ENCODE results near the gene LRPAP1.
"Not testable (repeated sequence)": the region's sequence is repeated elsewhere in the genome, so short reads cannot be mapped to it uniquely, and the experiment has no call there.

LRPAP1 gene, protein sequence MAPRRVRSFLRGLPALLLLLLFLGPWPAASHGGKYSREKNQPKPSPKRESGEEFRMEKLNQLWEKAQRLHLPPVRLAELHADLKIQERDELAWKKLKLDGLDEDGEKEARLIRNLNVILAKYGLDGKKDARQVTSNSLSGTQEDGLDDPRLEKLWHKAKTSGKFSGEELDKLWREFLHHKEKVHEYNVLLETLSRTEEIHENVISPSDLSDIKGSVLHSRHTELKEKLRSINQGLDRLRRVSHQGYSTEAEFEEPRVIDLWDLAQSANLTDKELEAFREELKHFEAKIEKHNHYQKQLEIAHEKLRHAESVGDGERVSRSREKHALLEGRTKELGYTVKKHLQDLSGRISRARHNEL

DNA sequence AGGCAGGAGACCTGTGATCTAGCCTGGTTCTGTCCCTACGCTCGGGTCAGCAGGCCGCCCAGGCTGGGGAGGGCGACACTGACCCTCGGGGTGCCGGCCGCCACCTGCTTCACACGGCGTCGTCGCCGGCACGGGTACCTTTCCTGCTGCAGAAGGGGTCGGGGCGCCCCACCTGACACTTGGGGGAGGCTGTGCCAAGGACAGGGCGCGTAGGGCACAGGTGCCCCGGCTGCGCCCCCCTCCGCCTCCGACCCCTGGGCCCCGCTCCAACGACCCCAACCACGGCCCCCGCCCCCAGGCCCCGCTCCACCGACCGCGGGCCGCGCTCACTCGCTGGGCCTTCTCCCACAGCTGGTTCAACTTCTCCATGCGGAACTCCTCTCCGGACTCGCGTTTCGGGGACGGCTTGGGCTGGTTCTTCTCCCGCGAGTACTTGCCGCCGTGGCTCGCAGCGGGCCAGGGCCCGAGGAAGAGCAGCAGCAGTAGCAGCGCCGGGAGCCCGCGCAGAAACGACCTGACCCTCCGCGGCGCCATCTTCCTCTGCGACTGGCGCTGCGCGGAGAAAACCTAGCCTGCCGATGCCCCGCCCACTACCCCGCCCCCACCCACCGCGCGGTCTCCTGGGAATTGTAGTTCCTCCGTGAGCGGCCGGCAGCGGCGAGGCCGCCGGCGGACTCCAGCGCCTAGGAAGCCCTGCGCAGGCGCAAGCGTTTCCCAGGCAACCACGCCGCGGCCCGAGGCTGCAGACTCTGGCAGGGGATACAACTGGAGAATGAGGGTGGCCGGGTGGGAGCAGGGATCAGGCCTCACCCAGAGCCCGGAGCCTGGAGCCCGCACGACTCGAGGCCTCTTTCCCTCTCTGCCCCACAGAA lies at the start of gene LRPAP1:
LRPAP1 (minus strand) TSS at position 544 of the 872 bp plus-strand sequence; CDS start at position 534, 10 bp downstream.
- DNase-seq, result peak; percentile 79

DNA sequence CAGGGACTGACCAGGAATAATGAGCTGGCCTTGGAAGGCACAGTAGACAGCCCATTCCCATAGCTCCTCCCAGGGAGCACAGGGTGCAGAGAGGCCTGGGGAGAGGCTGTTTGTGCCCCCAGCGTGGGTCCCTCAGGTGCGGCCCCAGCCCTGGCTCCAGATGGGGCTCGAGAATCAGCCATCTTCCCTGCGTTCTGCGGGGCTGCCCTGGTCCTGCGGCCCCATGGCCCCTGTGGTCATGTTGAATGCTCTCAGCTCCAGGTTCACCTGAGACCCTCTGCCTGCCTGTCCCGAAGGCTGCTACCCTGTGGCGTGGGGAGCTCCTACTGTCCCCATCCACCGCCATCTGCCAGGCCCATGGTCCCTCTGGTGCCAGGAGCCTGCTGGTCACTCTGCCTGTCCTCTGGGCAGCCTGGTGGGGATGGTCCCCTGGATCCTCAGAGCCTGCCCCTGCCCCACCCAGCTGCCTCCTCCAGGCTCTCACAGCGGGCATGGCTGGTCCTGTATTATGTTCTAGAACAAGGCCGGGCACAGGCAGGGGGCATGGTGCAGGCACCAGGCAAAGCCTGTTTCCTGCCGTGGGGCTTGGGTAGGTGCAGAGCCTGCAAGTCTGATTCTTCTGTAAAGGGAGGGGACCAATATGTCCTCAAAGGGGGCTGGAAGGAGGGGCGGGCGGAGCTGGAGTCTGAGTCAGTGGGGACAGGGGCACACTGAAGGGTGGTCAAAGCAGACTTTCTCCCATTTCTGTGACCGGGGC lies 49.3 kb upstream of the LRPAP1 start:
- DNase-seq, result not testable (repeated sequence)

DNA sequence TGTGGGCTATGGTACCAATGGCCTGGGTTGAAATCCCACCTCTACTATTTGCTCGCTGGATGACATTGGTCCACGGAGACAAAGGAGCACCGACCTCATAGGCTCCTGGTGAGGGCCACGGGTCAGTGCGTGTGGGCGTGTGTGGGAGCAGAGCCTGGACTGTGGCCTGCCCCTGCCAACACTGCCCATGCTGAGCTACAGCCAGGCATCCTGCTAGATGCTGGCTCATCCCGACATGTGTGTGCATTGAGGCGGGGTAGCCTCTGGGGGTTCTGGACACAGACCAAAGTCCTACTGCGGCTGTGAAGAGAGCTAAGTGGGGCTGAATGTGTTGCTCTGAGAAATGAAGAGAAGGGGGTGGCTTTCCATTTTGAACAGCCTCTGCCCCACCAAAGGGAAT lies 48.6 kb upstream of the LRPAP1 start:
- not testable (repeated sequence) for DNase-seq

DNA sequence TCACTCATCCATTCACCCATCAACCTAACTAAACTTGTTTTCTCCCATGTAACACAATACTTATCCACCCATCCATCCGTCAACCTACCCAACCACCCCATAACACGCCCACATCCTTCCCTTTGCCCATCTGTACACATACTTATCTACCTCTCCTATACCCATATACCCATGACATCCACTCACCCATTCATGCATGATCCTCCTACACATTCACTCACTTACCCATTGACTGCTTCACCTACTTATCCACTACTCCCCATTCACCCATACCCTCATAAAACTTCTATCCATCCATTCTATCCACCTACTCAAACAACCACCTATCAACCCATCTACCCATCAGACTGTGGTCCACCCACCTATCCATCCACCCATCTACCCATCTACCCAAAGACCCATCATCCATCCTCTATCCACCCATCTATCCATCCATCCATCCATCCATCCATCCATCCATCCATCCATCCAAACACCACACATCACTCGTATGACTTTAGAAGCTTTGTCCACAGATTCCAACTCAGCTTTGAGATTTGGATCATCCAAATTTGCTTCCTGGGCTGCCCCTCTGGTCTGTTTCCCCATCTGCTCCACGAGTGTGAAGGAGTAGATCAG lies 46.4 kb upstream of the LRPAP1 start:
- not testable (repeated sequence) for DNase-seq

DNA sequence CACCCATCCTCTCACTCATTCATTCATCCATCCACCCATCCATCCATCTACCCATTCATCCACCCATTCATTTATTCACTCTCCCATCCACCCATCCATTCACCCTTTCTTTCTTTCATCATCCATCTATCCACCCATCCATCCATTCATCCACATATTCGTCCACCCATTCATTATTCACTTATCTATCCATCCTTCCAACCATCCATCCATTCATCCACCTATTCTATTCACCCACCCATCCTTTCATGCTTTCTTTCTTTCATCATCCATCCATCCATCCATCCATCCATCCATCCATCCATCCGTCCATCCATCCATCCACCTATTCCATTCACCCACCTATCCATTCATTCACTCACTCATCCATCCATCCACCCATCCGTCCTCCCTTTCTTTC lies 45.8 kb upstream of the LRPAP1 start:
- DNase-seq, result not testable (repeated sequence)

DNA sequence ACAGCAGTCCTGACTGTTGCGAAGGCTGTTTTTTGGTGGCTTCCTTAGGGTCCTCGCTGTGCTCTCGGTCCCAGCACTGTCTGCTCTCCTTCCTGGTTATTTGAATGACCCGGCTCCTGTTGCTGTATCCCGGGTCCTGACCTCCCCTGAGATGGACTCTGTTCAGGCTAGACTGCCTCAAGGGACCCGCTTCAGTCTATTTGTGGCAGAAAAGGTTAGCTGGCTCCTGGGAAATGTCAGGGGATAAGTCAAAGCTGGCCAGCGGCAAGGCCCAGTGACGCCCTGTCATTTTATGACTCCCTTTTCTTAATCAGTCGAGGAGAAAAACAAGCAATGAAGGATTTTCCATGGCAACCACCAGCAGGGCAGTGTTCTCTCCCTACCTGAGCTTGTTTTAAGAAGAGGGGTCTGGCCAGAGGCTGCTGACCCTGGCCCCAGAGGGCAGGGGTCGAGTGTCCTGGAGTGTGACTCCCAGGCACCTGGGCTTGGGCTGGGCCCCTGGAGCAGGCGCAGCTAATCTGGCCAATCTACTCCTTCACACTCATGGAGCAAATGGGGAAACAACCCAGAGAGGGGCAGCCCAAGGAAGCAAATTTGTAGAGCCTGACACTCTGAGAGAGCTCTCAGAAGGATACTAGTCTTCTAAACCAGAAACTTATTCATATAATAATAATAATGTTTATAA lies 45.1 kb upstream of the LRPAP1 start:
- not testable (repeated sequence) for DNase-seq

DNA sequence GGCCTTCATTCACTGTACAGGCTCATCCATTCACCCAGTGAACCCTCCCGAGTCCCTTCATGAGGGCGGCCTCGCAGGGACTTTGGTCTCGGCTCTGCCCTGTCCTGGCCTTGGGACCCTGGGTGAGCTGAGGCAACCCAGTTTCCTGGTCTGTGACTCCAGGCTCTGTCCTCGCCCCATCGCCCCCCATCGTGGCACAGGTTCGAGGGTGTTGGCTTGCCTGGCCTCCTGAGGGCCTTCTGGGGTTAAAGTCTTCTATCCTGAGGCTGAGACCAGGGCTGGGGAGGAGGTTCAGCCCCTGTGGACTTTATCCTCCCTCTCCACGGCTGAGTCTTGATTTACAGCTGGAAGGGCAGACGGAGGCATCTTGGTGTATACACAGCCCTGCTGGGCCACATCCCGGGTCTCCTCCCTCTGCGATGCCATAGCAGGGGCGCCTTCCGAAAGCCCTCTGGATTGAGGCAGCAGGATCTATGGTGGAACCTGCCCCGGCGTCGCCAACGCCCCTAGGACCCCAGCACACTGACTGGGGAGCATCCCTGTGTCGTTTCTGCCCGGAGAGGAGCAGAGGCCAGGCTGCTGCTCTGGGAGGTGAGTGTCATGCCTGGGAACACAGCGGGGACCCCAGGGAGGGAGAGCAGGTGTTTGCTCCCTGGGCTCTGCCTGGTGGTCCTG lies 44.4 kb upstream of the LRPAP1 start:
- not testable (repeated sequence) for DNase-seq

DNA sequence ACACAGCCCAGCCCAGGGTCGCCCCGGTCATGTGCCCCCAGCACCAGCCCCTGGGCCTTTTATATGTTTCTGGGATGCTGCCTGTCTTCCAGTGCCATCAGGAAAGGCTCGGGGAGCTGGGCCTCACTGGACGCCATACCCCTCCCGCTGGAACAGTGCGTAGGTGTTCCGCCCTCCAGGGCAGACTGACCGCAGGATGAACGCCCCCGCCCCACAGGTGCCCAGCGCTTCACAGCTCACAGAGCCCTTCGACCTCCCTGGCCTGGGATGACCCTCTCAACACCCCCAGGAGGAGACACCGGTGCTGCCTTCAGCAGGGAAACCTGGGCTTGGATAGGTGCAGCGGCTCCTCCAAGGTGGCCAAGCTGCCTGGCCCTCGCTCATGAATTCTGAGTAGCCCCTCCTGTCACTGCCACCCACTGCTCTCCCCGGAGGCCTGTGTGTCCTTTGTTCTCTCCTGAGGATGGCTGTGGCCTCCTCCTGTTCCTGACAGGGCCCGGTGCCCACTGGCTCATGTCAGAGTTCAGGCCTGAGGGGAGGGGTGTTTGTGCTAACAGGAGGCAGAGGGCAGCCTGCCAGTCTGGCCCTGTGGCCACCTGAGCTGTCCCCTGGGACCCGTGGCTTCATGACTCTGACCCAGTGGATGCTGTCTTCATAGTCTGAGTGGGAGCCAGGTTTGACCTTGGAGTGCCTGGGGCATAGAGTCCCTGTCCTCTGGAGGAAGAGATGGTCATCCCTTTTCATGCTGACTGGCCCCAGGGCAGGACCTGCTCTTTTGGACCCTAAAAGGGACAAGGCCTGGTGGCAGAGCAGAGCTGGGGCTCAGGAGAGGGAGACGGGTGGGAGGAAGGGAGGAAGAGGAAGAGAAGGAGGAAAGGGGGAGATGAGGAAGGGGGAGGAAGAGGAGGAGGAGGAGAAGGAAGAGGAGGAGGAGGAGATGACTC lies 43.5 kb upstream of the LRPAP1 start:
- not testable (repeated sequence) for DNase-seq

DNA sequence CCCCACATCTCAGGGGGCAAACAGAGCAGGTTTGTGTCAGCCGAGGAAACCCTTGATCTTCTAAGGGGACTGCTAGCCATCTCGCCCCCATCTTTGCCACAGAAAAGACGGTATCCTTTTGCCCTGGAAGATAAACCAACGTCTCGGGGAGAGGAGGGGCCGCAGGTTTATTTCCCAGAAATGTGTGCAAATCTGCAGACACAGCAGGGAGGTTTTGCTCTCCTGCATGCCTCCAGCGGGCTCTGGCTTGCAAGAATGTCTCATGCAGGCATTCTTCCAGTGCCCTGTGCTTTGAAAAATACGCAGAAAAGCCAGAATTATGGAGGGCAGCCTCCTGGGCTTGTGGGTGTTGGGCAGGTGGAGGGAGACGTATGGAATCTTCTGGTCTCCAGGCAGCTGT lies 42.6 kb upstream of the LRPAP1 start:
- not testable (repeated sequence) for DNase-seq

DNA sequence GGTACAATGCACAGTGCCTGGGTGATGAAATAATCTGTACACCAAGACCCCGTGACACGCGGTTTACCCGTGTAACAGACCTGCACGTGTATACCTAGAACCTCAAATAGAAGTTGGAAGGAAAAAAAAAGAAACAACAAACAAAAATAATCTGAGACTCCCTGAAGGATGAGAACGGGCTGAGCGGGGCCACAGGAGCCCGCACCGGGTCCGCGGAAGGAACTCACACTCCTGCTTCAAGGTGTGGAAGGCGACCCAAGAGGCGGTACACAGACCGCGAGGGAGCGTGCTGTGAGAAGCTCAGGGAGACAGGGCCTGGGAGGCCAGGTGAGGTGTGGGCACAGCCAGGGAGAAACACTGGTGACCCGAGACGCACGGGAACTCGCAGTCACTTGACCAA lies 42.1 kb upstream of the LRPAP1 start:
- DNase-seq, result not testable (repeated sequence)

DNA sequence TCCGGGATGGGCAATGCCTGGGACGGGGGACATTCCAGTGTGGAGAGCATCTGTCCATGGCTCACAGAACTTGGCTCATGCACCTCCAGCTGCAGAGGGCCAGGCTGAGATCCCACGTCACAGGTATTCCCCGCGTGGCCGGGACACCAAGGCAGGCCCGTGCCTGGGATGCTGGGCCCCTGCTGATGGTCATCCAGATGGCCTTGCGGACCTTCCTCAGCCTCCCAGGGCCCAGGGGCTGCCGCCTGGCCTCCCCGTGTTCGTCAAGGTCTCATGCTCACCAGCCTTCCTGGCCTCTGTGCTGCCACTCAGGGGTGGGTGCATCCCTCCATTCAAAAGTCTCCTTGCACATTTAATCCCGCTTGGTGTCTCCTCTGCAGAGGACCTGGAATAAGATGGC lies 40.9 kb upstream of the LRPAP1 start:
- DNase-seq, result no peak

DNA sequence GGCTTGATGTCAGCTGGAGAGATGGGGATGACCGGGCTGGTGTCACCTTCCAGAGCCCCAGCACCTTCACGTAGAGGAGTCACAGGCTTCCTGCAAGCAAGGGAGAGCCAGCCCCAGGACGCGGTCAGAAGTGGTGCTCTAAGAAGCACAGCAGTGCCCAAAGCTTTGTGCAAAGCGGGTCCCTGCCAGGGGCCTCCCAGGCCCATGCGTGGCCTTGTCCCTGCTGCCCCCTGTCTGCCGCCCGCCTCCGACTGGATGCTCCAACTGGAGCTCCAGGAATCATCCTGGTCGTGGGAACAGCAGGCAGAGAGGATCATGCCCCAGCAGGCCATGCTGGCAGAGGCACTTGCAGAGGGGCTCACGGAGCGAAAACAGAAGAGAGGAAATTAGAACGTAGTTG lies 40.1 kb upstream of the LRPAP1 start:
- no peak for DNase-seq

DNA sequence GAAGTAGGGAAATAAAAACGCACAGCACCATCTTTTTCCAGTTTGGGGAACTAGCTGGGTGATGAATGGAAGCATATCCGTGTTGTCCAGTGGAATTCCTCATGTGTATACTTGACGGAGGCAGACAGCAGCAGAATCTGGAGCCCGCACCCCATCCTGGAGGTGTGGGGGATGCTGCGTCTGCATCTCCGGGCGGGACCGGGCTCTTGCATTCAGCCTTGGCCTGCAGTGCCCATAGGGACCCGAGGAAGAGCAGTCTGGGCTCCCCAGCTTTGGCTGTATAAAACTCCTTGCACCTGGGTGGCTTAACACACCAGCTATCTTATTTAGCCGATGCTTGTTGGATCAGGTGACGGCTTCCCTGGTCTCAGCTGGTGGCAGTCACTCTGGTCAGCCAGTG lies 39.7 kb upstream of the LRPAP1 start:
- no peak for DNase-seq

DNA sequence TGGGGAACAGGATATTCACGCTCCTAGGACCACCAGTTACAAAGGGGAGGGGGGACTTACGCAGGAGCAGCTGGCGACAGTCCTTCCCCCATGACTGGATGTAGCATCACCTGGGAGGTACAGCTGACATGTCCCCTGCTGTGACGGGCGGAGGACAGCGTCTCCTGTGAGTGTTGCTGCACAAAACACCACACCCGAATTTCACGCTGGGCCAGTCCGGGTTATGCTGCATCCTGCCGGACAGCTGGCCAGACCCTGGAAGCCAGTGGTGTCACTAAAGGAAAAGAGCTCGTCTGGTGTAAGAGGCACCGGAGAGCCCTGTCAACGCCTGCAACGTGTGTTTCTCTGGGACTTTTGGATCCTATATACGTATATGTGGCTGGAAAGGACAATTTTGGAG lies 38.7 kb upstream of the LRPAP1 start:
- not testable (repeated sequence) for DNase-seq

DNA sequence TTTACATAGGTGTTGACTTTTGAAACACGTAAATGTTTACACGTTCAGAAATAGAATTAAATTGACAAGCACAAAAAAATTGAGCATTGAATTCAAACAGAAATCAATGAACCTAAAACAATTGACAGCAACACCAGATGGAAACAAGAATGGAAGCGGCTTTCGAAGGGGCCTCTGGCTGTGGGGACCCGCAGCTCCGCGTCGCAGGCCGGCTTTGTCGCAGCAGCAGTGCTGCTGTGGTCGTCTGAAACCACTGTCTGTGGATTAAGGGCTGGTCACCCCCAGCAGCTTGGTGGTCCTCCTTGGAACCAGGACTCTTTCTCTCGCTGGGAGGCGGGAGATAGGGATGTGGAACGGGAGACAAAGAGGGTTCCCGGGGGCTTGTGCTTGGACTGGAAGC lies 37.4 kb upstream of the LRPAP1 start:
- DNase-seq, result not testable (repeated sequence)

DNA sequence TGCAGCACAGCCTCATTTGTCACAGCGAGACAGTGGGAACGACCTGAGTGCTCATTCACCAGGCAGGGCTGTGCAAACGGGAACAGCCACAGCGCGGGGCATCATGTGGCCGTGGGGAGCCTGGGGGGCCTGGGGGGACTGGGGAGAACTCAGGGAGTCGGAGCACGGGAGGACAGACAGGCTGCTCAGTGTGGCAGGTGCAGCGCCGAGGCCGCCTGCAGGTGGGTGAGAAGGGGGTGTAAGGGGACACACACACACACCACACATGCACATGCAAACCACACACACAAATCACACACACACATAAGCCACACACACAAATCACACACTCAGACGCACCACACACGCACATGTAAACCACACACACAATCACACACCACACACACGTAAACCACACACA lies 34.5 kb upstream of the LRPAP1 start:
- DNase-seq, result not testable (repeated sequence)

DNA sequence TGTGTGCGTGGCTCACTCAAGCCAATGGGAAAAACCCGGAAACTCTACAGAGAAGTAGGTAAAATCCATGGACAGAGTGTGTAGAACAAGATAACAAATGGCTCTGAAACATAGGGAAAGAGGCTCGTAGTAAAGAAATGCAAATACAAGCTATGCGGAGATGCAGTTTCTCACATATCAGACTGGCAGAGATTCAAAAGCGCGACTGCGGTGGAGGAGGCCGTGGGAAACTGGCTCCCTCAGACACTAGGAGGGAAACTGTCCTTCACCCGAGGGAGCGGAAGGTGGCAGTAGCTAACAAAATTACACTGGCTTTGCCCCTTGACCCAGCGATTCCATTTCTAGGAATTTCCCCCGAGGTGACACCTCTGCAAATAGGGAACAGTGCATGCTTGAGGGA lies 34.1 kb upstream of the LRPAP1 start:
- not testable (repeated sequence) for DNase-seq

DNA sequence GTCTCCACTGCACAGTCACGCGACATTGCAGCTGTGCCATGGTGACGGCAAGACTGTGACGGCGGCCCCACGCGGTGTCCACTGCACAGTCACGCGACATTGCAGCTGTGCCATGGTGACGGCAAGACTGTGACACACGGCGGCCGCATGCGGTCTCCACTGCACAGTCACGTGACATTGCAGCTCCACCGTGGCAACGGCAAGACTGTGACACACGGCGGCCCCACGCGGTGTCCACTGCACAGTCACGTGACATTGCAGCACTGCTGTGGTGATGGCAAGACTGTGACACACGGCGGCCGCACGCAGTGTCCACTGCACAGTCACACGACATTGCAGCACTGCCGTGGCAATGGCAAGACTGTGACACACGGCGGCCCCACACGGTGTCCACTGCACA lies 32.7 kb upstream of the LRPAP1 start:
- not testable (repeated sequence) for DNase-seq

DNA sequence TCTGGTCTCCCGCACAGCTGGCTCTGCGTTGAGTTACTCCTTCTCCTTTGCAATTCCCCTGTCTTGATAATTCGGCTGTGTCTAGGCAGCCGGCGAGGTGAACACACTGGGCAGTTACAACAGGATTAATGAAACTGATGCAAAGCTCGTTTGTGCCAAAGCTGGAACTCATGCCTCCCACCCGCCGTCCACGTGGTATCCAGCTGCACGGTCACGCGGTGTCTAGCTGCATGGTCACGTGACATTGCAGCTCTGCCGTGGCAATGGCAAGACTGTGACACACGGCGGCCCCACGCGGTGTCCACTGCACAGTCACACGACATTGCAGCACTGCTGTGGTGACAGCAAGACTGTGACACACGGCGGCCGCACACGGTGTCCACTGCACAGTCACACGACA lies 31.2 kb upstream of the LRPAP1 start:
- DNase-seq, result no peak

DNA sequence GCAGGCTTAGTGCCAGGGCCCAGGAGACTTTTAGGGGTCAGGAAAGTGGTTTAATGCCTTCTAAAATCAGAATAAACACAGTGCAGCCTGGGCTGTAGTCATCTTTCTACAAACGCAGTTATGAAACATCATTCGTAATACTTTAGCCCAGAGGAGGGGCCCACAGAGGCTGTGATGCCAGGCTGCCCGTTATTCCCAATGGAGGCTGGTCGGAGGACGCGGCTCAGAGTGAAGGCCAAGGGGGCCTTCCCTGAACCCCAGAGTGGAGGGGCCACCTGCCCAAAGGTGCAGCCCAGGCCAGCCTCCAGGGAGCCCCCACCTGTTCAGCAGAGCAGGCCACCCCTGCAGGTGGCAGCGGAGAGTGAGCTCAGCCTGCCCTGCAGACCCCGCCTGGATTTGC lies 29.9 kb upstream of the LRPAP1 start:
- DNase-seq, result not testable (repeated sequence)
